HCT116 (cell line): ENCODE results near the gene HSD3B7. TPM values are rescaled to one million over a fixed set of nuclear protein-coding genes. Genes with fewer than 3 reads are reported as not detected.

Experiments
- ATAC-seq: fragments of 200-7000 bp; cut with Tn5 transposase; 2 replicates; pipeline ENCODE4 v1.9.1; 2020; ENCODE audit warnings: mild to moderate bottlenecking, moderate library complexity
- BruUV-seq: library from RNA; stranded (reverse); fragments of 400-500 nt; replicated peaks from 2 replicates; lab custom pipeline; 2021; lab: Mats Ljungman, UMichigan
- CTCF ChIA-PET: fragments of 300-600 bp; sonication (Branson Sonifier 250); formaldehyde crosslinking; loops from one replicate; lab custom pipeline; 2021; ENCODE audit warnings: antibody characterized with exemption; lab: Charles Lee
- POLR2A ChIA-PET: fragments of 300-600, 350-600 bp; sonication (Branson Sonifier 250); formaldehyde crosslinking; loops from one replicate; lab custom pipeline; 2021; ENCODE audit warnings: antibody characterized with exemption; lab: Charles Lee
- RAD21 ChIA-PET, 2 experiments: fragments of 300-600 bp; sonication (Branson Sonifier 250); formaldehyde crosslinking; loops; one replicate each; lab custom pipeline; 2023; ENCODE audit warnings: low total read pairs in 2 of 2; ENCODE audit not compliant: uncharacterized antibody in 2 of 2, unreplicated experiment in 2 of 2, low non-redundant PET in 1 of 2; lab: Charles Lee
- DNase-seq: peaks from one replicate; pipeline ENCODE4 v3.0.0-alpha.2; 2010; ENCODE audit warnings: low read depth, low spot score
- H2AFZ ChIP-seq: fragments of 200-600 bp; shearing (Covaris generic), sonication (generic); 2 replicates; pipeline ENCODE4 v1.6.1; 2017; ENCODE audit warnings: low read depth, mixed run types, mixed read lengths, antibody characterized with exemption, low read length; ENCODE audit not compliant: poor library complexity, severe bottlenecking
- H3K27ac ChIP-seq: 2 replicates; pipeline ENCODE4 v1.5.1; 2012; ENCODE audit warnings: low read depth, low read length
- H3K27me3 ChIP-seq: fragments of 200-600 bp; sonication (generic); 2 replicates; pipeline ENCODE4 v1.6.1; 2016; ENCODE audit warnings: mixed run types, low read length, mixed read lengths; ENCODE audit not compliant: insufficient read depth
- H3K36me3 ChIP-seq, 2 experiments: fragments of 200-500 bp in 1 of 2; fragments of 200-600 bp in 1 of 2; sonication (Bioruptor generic) in 1 of 2; sonication (generic) in 1 of 2; 2 replicates each; pipeline versions ENCODE4 v1.5.1 to v1.6.1; 2014 to 2016; ENCODE audit warnings: low read length in 2 of 2, inconsistent platforms in 1 of 2, mixed read lengths in 1 of 2, mixed run types in 1 of 2; ENCODE audit not compliant: insufficient read depth in 2 of 2, control insufficient read depth in 1 of 2
- H3K4me1 ChIP-seq, 2 experiments: fragments of 200-600 bp in 1 of 2; sonication (generic) in 1 of 2; 2 replicates each; pipeline versions ENCODE4 v1.5.1 to v1.6.1; 2012 to 2017; ENCODE audit warnings: low read length in 2 of 2, inconsistent platforms in 1 of 2, mild to moderate bottlenecking in 1 of 2, mixed read lengths in 1 of 2, mixed run types in 1 of 2, moderate library complexity in 1 of 2; ENCODE audit not compliant: insufficient read depth in 2 of 2, control insufficient read depth in 1 of 2
- H3K4me2 ChIP-seq: fragments of 200-600 bp; sonication (generic); 2 replicates; pipeline ENCODE4 v1.6.1; 2017; ENCODE audit warnings: mixed run types, low read length, mixed read lengths
- H3K4me3 ChIP-seq, 2 experiments: fragments of 200-600 bp in 1 of 2; sonication (generic) in 1 of 2; replicated peaks in 1 of 2; 2 replicates each; pipeline ENCODE4 v1.5.1; 2011 to 2016; ENCODE audit warnings: low read length in 2 of 2, control low read depth in 1 of 2, low read depth in 1 of 2, mild to moderate bottlenecking in 1 of 2, mixed read lengths in 1 of 2, mixed run types in 1 of 2
- H3K79me2 ChIP-seq: fragments of 200-600 bp; sonication (generic); 2 replicates; pipeline ENCODE4 v1.6.1; 2017; ENCODE audit warnings: mild to moderate bottlenecking, mixed run types, low read length, moderate library complexity, mixed read lengths; ENCODE audit not compliant: insufficient read depth
- H3K9ac ChIP-seq: fragments of 200-600 bp; sonication (generic); 2 replicates; pipeline ENCODE4 v1.6.1; 2016; ENCODE audit warnings: low read length, mixed read lengths
- H3K9me2 ChIP-seq: fragments of 200-600 bp; sonication (generic), shearing (Covaris generic); 2 replicates; pipeline ENCODE4 v1.6.1; 2017; ENCODE audit warnings: mixed run types, mild to moderate bottlenecking, moderate library complexity; ENCODE audit not compliant: insufficient read depth
- H3K9me3 ChIP-seq, 2 experiments: fragments of 200-500 bp in 1 of 2; fragments of 200-600 bp in 1 of 2; sonication (Bioruptor generic) in 1 of 2; sonication (generic) in 1 of 2; 2 replicates each; pipeline ENCODE4 v1.6.1; 2014 to 2017; ENCODE audit warnings: low read length in 2 of 2, mixed read lengths in 2 of 2, inconsistent platforms in 1 of 2, low read depth in 1 of 2, mild to moderate bottlenecking in 1 of 2, mixed run types in 1 of 2, moderate library complexity in 1 of 2; ENCODE audit not compliant: control insufficient read depth in 1 of 2, insufficient read depth in 1 of 2
- H4K20me1 ChIP-seq: fragments of 200-600 bp; sonication (generic), shearing (Covaris generic); 2 replicates; pipeline ENCODE4 v1.6.1; 2017; ENCODE audit warnings: mixed run types, mild to moderate bottlenecking, moderate library complexity; ENCODE audit not compliant: insufficient read depth
- ATF3 ChIP-seq: IDR thresholded peaks from 2 replicates; pipeline ENCODE4 v1.6.1; 2012
- CTCF ChIP-seq, 3 experiments: fragments of 200-600 bp in 1 of 3; sonication (generic) in 1 of 3; IDR thresholded peaks in 2 of 3; conservative IDR thresholded peaks in 1 of 3; 2 replicates each; pipeline ENCODE4 v1.5.1; 2012 to 2017; ENCODE audit warnings: low read depth in 2 of 3, low read length in 2 of 3, antibody characterized with exemption in 1 of 3, borderline replicate concordance in 1 of 3, control low read depth in 1 of 3, mild to moderate bottlenecking in 1 of 3, mixed read lengths in 1 of 3, mixed run types in 1 of 3, moderate library complexity in 1 of 3; ENCODE audit not compliant: insufficient read depth in 1 of 3
- EGR1 ChIP-seq: IDR thresholded peaks from 2 replicates; pipeline ENCODE4 v1.6.1; 2012; ENCODE audit warnings: low read depth
- ELF1 ChIP-seq: IDR thresholded peaks from 2 replicates; pipeline ENCODE4 v1.6.1; 2012; ENCODE audit warnings: low read depth, borderline replicate concordance
- EZH2 ChIP-seq: fragments of 200-600 bp; sonication (generic); IDR thresholded peaks from 2 replicates; pipeline ENCODE4 v1.6.1; 2017; ENCODE audit warnings: antibody characterized with exemption, mixed run types
- JUND ChIP-seq: IDR thresholded peaks from 2 replicates; pipeline ENCODE4 v1.6.1; 2012
- MAX ChIP-seq: IDR thresholded peaks from 2 replicates; pipeline ENCODE4 v1.6.1; 2012
- POLR2A ChIP-seq: IDR thresholded peaks from 2 replicates; pipeline ENCODE4 v1.7.0; 2011; ENCODE audit warnings: borderline replicate concordance; ENCODE audit not compliant: insufficient read depth, insufficient read length; ENCODE audit errors: extremely low read depth
- RAD21 ChIP-seq: IDR thresholded peaks from 2 replicates; pipeline ENCODE4 v1.6.1; 2012; ENCODE audit warnings: low read depth, mild to moderate bottlenecking
- REST ChIP-seq: IDR thresholded peaks from 2 replicates; pipeline ENCODE4 v1.6.1; 2012; ENCODE audit warnings: low read depth
- SIN3A ChIP-seq: IDR thresholded peaks from 2 replicates; pipeline ENCODE4 v1.6.1; 2012; ENCODE audit warnings: low read depth
- SP1 ChIP-seq: IDR thresholded peaks from 2 replicates; pipeline ENCODE4 v1.6.1; 2012; ENCODE audit warnings: low read depth
- YY1 ChIP-seq: IDR thresholded peaks from 2 replicates; pipeline ENCODE4 v1.6.1; 2011; ENCODE audit warnings: low read length, low read depth, moderate library complexity, mild to moderate bottlenecking; ENCODE audit not compliant: insufficient replicate concordance; ENCODE audit errors: extremely low read depth
- ZFX ChIP-seq: fragments of 450-650 bp; IDR thresholded peaks from 2 replicates; pipeline ENCODE4 v1.6.1; 2017
- ZNF274 ChIP-seq: fragments of 200-500 bp; sonication (Bioruptor generic); IDR thresholded peaks from 2 replicates; pipeline ENCODE4 v1.6.1; 2014; ENCODE audit warnings: mild to moderate bottlenecking, low read depth, low read length, inconsistent platforms
- intact Hi-C: fragments of 100-400 bp; cut with micrococcal nuclease; formaldehyde crosslinking; loops from 2 replicates; pipeline ENCODE4 v1.10.0; 2022
- total RNA-seq: library from RNA; stranded (reverse); gene quantifications from one replicate; pipeline ENCODE4 v1.2.1, GENCODE V29; 2021; ENCODE audit not compliant: unreplicated experiment

HSD3B7 gene
- total RNA-seq, 1 experiment from 2014 or later: 8.6 TPM

- Histone ChIP-seq H3K27me3 (no peaks in the 10 kb centered on the region), H3K36me3 (peaks cover 0 to 6% of the 10 kb centered on the region in 2 experiments; a peak in 1 of 4 replicates), H2AFZ (no peak overlapping the region), H3K79me2 (peaks cover 3% of the 10 kb centered on the region; the same call in 1 of the 2 replicates), H3K9me3 (no peaks in the 10 kb centered on the region), H3K27ac (no peak overlapping the region), H4K20me1 (no peaks in the 10 kb centered on the region)
- POLR2A ChIA-PET: no interaction called here
- RAD21 ChIA-PET: no interaction called here
- BruUV-seq: no TSS peak
- no peak for DNase-seq
- TF ChIP-seq JUND: no peak
- TF ChIP-seq EGR1: no peak
- TF ChIP-seq POLR2A: no peak
- no peak for TF ChIP-seq ELF1
- TF ChIP-seq ATF3: no peak
- no peak for TF ChIP-seq YY1
- no peak for TF ChIP-seq MAX
- TF ChIP-seq ZNF274: no peak
- no peak for TF ChIP-seq SP1
- no peak for TF ChIP-seq SIN3A
- no peak for TF ChIP-seq REST
- no peak for TF ChIP-seq CTCF (IDR thresholded peaks at IDR 0.05 in 2 of 3, conservative IDR thresholded peaks at IDR 0.05 in 1 of 3; ENCODE audit: borderline replicate concordance in 1 of 3, insufficient read depth in 1 of 3, low read depth in 2 of 3, low read length in 2 of 3)
- TF ChIP-seq EZH2: no peak
- TF ChIP-seq RAD21: no peak
- no peak for TF ChIP-seq ZFX
- TF ChIP-seq, all 23 proteins: peak for 0
- H3K4me2 ChIP-seq: no peak overlapping the region; the same call in 1 of the 2 replicates
- H3K4me3 ChIP-seq: no peak overlapping the region
- H3K9me2 ChIP-seq: no peaks in the 10 kb centered on the region
- H3K4me1 ChIP-seq: peaks cover 21 to 43% of the 10 kb centered on the region in 2 experiments
- CTCF ChIA-PET: no interaction called here
- no peak overlapping the region for H3K9ac ChIP-seq
- intact Hi-C loops: loop anchor here (10.0 kb wide), 2 partner anchors 144 to 494 kb away; partner anchors contain the start of genes VKORC1 and ZNF843
- no peak for ATAC-seq
Measured at GRCh38 chr16:30951193-30951592, 33.8 kb upstream of the HSD3B7 start.
